ENCODE results near the gene CAVIN2.
A peak's percentile ranks its signal among the peaks of the same experiment; 100 is the strongest.

The CAVIN2 gene

GRCh38 chr2:191838526-191838925 is 8.4 kb downstream of the CAVIN2 start:
- no peak for DNase-seq

DNA sequence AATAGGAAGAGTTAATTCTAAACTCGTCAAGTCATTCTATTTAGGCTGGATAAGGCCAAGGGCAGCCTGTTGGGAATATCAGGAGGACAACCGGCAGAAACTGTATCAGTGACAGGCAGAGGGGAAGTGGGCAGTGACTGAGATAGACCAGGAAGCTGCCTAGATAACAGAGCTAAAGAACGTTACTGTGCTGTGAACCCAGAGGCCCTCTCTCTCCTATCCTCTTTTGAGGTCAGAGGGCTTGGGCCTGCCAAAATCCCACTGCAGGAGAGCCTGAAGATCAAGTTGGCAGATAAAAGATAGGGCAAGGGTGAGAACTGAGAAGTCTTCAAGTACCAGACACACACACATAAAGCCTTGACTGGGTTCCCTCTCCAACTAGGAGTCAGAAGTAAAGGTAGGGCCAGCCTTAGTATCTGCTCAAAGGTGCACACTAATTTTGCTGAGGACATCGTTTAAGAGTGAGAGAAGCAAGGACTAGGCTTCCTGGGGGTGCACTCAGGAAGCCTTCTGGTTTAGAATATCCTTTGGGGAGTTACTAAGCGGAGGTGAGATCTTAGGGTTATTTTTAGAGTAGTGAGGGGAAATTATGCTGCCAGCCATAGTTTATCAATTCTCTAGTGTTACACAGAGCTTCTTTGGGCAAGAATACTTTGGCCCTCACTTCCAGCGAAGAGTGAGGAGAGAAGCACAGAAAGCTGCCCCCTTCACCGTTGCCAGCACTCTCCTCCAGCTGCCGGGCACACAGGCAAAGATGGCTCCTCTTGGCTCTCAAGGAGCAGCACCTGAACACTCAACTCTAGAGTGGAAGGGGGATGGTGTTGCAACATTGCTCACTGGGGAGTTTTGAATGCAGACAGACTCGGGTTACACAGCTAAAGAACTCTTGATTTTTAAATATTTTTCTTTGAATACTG is 9.8 kb downstream of the CAVIN2 start:
- peak; percentile 92 for DNase-seq

DNA sequence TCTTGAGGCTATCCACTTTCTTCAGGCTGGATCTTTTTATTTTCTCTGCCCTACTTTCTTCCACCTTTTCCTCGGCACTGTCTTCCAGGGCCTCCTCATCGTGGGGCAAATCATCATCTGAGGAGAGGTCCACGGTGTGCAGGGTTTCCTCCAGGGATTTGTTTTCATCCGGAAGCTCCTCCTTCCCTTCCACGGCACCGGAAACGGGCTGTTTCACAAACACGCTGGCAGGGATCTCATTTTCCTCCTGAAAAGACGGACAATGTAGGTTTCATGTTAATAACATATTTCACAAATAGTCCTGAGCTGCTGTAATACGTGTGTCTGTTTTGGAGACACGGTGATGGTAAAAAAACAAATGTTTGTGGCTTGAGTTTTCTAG is 10.4 kb downstream of the CAVIN2 start:
- DNase-seq, result no peak

GRCh38 chr2:191835539-191836350 is 11.1 kb downstream of the CAVIN2 start:
- peak; percentile 95 for DNase-seq

- no peak for DNase-seq
These were observed 11.8 kb downstream of the CAVIN2 start for GRCh38 chr2:191835100-191835499.

GRCh38 chr2:191833356-191833755 is 13.5 kb downstream of the CAVIN2 start:
- no peak for DNase-seq

GRCh38 chr2:191832668-191833067 is 14.2 kb downstream of the CAVIN2 start:
- DNase-seq, result peak; percentile 24

DNA sequence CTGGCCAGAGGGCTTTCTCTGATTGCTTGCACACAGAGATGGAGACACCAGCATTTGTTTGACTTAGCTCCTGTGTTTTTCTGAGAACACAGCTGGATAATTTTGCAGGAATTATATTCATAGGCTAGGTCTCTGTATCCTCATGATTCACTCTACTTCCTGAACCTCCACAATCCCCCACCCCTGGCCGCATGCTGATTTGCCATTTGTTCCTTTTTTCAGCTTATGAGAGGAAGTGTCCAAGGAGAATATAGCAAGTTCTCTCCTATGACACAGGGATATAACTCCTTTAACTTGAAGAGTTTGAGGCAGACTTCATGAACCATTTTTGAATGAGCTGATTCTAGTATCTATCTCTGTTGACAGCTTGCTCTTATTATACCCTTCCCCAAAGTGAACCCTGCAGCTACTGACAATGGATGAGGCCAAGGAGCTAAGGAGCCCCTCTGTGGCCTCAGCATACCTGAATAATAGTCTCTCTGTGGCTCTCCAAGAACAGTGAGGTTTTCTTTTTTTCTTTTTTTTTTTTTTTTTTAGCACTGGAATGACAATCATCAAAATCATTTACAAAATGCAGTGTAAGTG is 15.4 kb downstream of the CAVIN2 start:
- peak; percentile 68 for DNase-seq

DNA sequence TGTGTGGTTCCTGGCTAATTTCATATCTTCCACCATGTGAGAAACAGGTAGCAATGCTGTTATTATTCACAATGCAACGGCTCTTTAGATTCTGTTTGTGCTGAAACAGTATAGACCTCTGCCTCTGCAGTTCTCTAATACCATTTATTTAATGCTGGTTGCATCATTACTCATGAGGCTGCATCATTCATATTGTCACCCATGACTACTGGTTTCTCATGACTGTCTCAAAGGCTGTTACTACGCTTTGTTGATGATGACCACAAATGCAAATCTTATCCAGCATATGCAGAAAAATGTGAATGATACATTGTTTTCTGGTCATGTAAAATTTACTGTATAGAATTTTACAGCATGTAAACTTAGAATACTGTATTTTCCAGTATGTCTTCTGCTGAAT is 22.5 kb downstream of the CAVIN2 start:
- peak; percentile 12 for DNase-seq

DNA sequence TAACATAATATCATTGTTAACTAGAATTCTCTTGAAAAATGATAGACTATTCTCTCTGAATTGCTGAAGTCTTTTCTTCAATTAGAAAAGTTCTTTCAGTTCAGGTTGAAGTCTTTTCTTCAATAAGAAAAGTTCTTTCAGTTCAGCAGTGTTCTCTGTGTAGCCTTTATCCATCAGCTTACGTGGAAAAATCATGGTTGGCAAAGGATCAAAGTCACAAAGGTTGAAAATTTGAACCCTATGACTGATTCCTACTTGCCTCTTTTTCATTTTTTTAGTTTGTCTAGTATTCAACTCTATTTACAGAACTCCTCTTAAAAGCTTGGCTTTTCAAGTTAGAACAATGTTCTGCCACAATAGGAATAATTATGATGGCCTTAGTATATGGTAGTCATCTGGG is 25.8 kb downstream of the CAVIN2 start:
- no peak for DNase-seq

GRCh38 chr2:191818725-191819350 is 28.1 kb downstream of the CAVIN2 start:
- DNase-seq, result peak; percentile 46

- DNase-seq, result no peak
These were observed 28.8 kb downstream of the CAVIN2 start for GRCh38 chr2:191818133-191818532.

DNA sequence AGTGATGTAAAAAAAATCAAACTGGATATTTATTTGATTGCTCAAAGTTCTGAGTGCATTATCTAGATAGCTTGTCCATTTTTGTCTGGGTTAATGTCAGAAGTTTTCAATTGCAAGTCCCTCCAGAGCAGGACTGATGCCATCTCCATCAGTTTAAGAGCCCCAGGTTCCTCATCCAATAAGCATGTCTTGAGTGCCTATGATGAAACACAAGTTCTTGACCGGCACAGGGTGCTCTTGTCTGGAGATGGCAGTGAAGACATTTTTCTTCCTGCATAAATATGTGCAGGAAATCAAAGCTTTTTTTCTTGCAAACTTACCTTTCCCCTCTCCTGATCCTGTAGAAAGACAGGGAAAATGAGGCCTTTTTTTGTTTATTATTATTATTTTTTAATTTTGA is 31.9 kb downstream of the CAVIN2 start:
- no peak for DNase-seq

DNA sequence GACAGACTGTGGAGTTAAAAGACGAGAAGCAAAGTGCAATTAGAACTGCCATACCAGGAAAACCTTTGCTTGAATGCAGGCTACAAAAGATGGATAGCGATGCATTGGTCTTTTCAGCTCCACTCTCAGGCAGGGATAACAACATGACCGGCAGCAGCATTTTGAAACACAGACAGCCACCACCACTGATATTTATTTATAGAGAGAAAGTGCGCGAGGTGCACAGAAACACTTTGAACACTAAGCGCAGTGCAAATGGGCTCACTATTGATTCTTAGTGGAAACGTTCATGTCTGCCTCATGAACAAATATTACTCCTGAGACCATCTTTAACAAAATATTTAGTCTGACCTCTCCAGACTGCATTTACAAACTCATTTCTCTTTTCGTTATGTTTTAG is 32.9 kb downstream of the CAVIN2 start:
- DNase-seq, result no peak

GRCh38 chr2:191811807-191812602 is 34.9 kb downstream of the CAVIN2 start:
- DNase-seq, result peak; percentile 86

DNA sequence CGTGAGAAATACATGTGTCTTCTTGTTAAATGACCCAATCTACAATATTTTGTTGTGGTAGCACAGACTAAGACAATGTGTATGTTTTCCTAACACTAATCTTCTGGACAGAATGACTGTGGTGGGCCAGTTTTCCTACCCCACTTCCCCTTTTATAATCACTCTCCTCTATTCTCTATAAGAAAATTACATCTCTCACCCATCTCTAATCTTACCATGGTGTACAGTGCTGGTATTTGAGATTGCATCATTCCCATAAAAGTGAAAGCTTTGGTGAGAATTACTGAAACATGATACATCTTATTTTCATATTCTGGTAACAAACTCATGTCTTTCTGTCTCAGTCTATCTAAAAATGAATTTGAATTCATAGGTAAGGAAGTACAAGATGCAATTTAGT is 40.5 kb downstream of the CAVIN2 start:
- peak; percentile 81 for DNase-seq

DNA sequence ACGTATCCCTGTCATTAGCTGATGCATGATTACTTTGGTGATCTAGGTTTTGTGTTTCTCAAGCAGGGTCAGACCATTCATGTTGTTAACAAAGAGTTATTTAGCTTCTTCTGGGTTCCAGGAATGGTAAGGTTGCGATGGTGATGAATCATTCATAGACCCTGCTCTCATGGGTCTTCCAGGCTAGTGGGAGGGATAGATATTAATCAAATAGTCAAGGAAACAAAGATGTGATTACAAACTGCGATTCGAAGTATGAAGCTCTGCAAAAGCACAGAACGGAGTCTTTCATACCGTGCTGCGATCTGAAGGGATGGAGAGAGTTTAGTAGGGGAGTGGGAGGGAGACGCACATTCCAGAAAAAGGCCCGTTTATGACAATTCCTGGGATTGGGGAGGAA is 42.1 kb downstream of the CAVIN2 start:
- DNase-seq, result no peak

DNA sequence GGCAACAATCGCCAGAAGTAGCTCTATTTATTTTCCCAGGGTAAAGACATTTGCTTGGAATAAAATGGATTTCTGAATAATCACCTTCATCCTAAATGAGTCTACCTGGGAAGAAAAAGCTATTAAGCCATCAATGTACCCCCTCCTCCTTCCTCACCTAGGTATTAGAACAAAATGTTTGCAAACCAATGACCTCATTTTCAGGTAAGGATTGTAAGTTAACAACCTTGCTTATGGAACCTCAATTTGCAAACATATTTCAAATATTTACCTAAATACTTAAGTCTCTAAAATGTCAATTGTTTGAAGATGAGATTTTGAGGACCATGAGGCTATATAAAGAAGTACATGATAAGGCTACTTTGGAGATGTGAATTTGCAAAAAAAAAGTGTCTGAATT is 43.9 kb downstream of the CAVIN2 start:
- no peak for DNase-seq

GRCh38 chr2:191802180-191802579 is 44.7 kb downstream of the CAVIN2 start:
- no peak for DNase-seq

- DNase-seq, result no peak
These were observed 46.0 kb downstream of the CAVIN2 start for GRCh38 chr2:191800874-191801273.

DNA sequence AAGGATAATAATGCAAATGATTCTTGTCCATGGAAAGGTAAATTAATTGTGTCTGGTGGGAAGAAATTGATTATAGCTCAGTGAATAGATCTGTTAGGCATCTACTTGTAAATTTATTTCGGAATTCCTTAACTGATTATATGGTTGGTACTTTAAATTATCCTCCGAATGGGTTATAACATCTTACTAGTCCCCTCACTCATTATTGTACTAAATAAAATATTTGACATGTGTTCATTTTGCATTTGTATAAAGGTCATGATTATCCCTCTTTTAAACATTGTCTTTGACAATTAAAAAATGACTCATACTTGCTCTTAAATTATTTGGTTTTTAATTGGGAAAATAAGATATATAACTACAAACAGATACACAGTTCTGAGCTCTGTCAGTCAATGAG is 47.4 kb downstream of the CAVIN2 start:
- no peak for DNase-seq

Data from OCI-M1 (cell line).